22Rv1 (cell line): ENCODE data around the gene JPH3.

Experiments used
- CTCF ChIP-seq: fragments of 450-650 bp; IDR thresholded peaks from 2 replicates; pipeline ENCODE4 v1.5.1; 2017; ENCODE audit warnings: mild to moderate bottlenecking
- ZFX ChIP-seq: fragments of 450-650 bp; IDR thresholded peaks from 2 replicates; pipeline ENCODE4 v1.6.1; 2017; ENCODE audit warnings: antibody characterized with exemption, borderline replicate concordance

GRCh38 chr16:87706278-87707000 lies 104.1 kb downstream of the JPH3 start:
- TF ChIP-seq CTCF (no peak), ZFX (no peak)
